Stimulated activated CD4-positive, alpha-beta T cell treated with anti-CD3 and anti-CD28 coated beads, Interleukin-12 subunit alpha, Interleukin-12 subunit beta, amount 100 ng/mL, for 24 hours (primary cell): ENCODE results near the gene UNC5A.

Experiments used
- DNase-seq, 2 experiments: peaks; one replicate each; pipeline ENCODE4 v3.0.0-alpha.2; 2020; ENCODE audit warnings: low read depth in 2 of 2

Gene UNC5A

GRCh38 chr5:176844706-176845391 is 34.5 kb downstream of the UNC5A start:
- no peak for DNase-seq

GRCh38 chr5:176845392-176845713 is 35.0 kb downstream of the UNC5A start:
- no peak for DNase-seq

GRCh38 chr5:176846335-176847140 is 36.2 kb downstream of the UNC5A start:
- DNase-seq: no peak

- no peak for DNase-seq
Observed at GRCh38 chr5:176847148-176847547, 36.8 kb downstream of the UNC5A start.

GRCh38 chr5:176847726-176848290 is 37.4 kb downstream of the UNC5A start:
- no peak for DNase-seq

- no peak for DNase-seq
Observed at GRCh38 chr5:176848651-176849050, 38.3 kb downstream of the UNC5A start.

- DNase-seq: no peak
Observed at GRCh38 chr5:176849611-176850227, 39.4 kb downstream of the UNC5A start.

- DNase-seq: no peak
Observed at GRCh38 chr5:176850371-176851245, 40.2 kb downstream of the UNC5A start.

GRCh38 chr5:176851380-176851779 is 41.0 kb downstream of the UNC5A start:
- no peak for DNase-seq

GRCh38 chr5:176851871-176852658 is 41.7 kb downstream of the UNC5A start:
- DNase-seq: no peak

- no peak for DNase-seq
Observed at GRCh38 chr5:176853151-176853778, 42.9 kb downstream of the UNC5A start.

GRCh38 chr5:176854164-176854563 is 43.8 kb downstream of the UNC5A start:
- no peak for DNase-seq

- no peak for DNase-seq
Observed at GRCh38 chr5:176855598-176855997, 45.2 kb downstream of the UNC5A start.

GRCh38 chr5:176856746-176857145 is 46.4 kb downstream of the UNC5A start:
- no peak for DNase-seq

- DNase-seq: no peak
Observed at GRCh38 chr5:176857216-176857893, 47.0 kb downstream of the UNC5A start.

GRCh38 chr5:176857894-176858273 is 47.5 kb downstream of the UNC5A start:
- DNase-seq: no peak

- no peak for DNase-seq
Observed at GRCh38 chr5:176859916-176860315, 49.6 kb downstream of the UNC5A start.

GRCh38 chr5:176860381-176860780 is 50.0 kb downstream of the UNC5A start:
- no peak for DNase-seq

GRCh38 chr5:176861276-176861675 is 50.9 kb downstream of the UNC5A start:
- no peak for DNase-seq
